T-helper 1 cell treated with Interleukin-12 subunit alpha and Interleukin-12 subunit beta and Interleukin-4 antibody, amounts not matched to agents 30 ng/mL and 1 ng/mL, for 36 hours (primary cell): ENCODE measurements around the gene MICAL3. TPM values are rescaled to one million over a fixed set of nuclear protein-coding genes. Genes with fewer than 3 reads are reported as not detected.
"Not testable (repeated sequence)": the region's sequence is repeated elsewhere in the genome, so short reads cannot be mapped to it uniquely, and the experiment has no call there.

ENCODE experiments used
- intact Hi-C: fragments of 100-400 bp; cut with micrococcal nuclease; formaldehyde crosslinking; loops from one replicate; pipeline ENCODE4 v1.15.1; 2024
- total RNA-seq: library from RNA; stranded (reverse); gene quantifications from 2 replicates; pipeline ENCODE4 v1.2.3, GENCODE V29; 2022

MICAL3 gene
- total RNA-seq, 1 donor from 2014 or later: 45.0 TPM

- intact Hi-C loops: no loop called here
These were observed 82.6 kb downstream of the MICAL3 start for GRCh38 chr22:17941471-17942406.

DNA sequence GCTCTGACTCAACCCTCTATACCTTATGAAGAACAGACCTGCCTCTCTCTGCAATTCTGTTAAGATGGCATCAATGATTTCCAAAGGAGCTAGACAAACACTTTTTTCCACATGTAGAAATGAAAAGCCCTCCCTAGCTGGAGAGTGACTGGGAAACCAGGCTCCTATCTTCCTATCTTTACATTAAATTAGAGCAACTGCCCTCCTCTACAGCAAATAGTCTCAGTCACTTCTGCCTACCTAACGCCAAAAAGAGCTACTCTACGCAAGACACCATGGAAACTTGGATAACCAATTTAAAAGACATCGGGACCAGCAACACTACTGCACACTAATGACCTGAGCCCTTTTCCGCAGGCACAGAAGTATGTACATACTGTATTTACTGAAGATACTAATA is 84.8 kb downstream of the MICAL3 start:
- intact Hi-C loops: no loop called here

DNA sequence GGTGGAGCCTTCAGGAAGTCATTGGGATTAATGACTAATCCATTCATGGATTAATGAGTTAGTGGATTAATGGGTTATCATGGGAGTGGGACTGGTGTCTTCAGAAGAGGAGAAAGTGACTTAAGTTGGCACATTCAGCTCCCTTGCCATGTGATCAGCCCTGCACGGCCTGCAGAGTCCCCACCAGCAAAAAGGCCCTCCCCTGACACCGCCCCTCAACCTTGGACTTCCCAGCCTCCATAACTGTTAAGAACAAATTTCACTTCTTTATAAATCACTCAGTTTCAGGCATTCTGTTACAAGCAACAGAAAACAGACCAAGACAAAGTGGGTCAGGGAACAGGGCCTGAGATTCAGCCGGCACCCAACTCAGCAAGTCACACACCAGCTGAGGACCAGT is 85.3 kb downstream of the MICAL3 start:
- intact Hi-C loops: no loop called here

DNA sequence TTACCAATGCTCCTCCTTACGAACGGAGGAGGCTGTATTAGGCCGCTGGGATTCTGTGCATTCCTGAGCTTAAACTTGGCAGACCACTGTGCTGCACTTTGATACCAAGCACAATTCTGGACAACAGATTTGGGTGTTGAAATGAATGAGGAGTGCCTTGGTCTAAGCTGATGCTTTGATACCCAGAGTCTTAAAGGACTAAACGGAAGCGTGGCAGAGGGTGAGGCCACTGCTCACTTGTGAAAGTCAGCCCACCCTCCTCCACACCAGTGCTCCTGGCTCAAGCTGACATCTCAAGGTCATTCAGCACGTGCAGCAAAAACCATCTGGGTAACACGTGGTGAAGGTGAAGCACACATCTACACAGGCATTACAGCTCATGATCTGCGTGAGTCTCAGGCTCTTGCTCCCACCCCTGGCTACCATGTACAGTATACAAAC is 85.9 kb downstream of the MICAL3 start:
- intact Hi-C loops: no loop called here

- intact Hi-C loops: not testable (repeated sequence)
These were observed 91.9 kb downstream of the MICAL3 start for GRCh38 chr22:17932457-17932856.

GRCh38 chr22:17931400-17931825 is 92.9 kb downstream of the MICAL3 start:
- intact Hi-C loops: no loop called here

DNA sequence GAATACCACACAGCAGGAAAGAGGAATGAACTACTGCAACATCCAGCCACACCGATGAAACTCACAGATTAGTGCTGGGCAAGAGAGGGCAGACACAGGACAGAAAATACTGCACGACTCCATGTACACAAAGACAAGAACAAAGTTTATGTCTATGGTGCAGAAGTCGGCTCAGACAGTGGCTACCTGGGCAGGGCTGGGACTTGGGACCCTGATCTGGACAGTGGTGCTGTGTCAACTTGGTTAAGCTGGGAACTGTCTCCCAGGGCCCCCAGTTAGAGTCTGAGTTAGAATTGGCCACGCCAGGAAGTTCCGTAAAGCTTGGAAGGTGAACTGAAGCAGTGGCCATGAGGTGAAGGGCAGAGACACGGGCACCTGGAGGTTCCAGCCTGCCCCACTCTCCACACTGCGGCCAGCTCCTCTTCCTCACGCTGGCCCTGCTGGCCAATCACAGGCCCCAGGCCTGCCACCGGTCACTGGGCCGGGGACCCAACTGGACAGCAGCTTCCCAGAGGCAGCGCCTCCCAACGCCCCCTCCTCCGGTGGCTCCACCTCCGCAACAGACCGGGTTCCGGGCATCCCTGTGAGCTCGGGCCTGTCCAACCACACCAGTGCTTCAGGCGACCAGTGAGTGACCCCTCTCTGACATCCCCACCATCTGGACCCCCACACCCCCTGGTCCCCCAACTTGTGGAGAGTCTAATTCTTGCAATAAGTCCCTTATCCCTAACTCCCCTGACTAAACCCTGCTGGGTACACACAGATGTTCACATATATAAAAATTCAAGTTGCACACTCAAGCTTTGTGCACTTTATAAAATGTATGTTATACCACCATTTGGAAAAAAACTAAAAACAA is 93.7 kb downstream of the MICAL3 start:
- intact Hi-C loops: no loop called here

- intact Hi-C loops: no loop called here
These were observed 94.5 kb downstream of the MICAL3 start for GRCh38 chr22:17929909-17930308.

- intact Hi-C loops: no loop called here
These were observed 96.0 kb downstream of the MICAL3 start for GRCh38 chr22:17928391-17928790.

DNA sequence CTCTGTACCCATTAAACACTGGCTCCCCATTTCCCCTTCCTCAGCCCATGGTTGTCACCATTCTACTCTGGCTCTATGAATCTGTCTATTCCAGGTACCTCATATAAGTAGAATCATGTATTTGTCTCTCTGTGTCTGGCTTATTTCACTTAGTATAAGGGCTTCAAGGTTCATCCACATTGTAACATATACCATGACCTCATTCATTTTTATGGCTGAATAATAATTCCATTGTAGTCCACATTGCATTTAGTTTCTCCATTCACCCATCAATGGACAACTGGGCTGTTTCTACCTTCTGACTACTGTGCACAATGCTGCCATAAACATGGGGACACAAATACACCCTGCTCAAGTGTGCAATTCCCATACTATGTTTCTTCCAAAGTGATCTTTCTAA is 97.3 kb downstream of the MICAL3 start:
- intact Hi-C loops: no loop called here

DNA sequence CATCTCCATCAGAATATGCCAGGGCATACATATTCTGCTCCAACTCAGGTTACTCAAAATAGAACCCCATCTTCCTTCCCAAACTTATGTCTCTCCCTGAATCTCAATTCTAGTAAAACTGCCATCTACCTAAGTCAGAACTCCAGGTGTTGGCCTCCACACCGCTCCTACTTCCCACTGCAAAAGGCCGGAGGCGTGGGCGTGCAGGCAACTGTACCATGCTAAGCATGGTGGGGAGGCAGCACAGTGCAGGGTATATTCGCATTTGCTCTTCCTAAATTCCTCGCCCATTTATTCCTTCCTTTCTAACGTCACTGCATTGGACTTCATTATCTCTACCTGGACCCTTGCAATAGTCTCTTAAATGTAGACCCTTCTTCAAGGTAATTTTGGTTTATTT is 97.8 kb downstream of the MICAL3 start:
- intact Hi-C loops: no loop called here

GRCh38 chr22:17925431-17925841 is 98.9 kb downstream of the MICAL3 start:
- intact Hi-C loops: no loop called here

DNA sequence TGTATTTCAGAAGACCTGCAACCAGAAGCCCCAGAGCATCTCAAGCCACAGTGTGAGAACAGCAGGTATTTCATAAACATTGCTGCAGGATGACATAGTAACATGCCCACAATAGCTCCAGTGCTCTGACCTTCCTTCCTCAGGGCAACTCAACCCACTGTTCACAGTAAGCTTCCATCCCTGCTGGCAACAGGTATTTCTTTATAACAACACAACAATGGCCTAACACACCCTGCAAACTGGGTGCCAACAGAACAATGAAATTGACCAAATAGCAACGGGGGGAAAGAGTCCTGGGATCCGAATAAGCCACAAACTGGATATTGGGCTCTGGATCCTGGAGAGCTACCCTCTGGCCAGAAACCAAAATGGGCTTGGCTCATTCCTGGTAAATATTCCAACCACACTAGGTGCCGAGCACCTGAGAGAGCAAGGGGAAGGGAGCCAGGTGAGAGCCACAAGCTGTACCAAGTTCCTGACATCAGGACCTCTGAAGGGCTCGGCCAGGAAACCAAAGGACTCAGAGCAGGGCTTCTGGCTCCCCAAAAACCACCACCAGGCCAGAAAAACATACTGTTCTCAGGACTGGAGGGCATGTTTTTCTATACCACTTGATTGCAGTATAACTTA is 99.5 kb downstream of the MICAL3 start:
- intact Hi-C loops: no loop called here

GRCh38 chr22:17924076-17924475 is 100.3 kb downstream of the MICAL3 start:
- intact Hi-C loops: no loop called here

DNA sequence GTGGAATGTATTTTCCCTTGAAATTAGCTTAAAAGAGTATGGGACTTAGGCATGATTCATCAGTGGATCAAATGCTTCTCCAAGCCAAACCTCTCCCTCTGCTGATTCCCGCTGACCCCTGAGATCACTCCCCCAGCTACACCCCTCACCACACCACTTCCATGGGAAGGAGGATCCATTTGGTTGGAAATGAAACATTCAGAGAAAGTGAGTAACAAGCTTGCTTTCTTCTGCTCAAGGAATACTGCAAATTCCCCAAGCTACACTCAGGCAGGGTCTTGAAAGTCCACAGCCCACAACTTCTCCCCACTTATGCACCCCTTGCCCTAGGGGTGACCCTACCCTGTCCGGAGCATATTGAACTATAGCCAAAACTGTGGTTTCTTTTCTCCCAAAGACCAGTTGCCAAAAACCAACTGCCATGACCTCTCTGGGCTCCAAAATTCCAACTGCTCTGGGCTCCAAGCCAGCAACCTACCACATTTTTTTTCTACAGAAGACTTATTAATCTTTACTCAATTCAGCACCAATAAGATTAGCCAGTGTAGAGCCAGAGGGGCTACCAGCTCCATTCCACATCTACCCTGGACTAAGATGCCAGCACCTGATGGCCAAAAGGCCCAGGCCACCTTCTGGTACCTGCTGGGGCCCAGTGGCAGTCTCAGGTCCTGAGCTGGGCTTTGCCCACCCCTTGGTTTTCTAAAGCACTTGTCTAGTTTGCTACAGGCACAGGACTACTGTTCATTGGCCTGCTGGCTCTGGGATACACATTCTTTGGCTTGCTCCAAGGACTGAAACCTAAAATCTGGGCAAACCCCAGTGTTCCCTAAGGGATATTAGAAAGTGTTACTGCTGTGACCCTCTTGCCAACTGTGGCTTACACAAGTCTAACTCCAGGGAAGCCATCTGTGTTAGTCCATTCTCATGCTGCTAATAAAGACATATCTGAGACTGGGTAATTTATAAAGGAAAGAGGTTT is 101.1 kb downstream of the MICAL3 start:
- intact Hi-C loops: no loop called here

DNA sequence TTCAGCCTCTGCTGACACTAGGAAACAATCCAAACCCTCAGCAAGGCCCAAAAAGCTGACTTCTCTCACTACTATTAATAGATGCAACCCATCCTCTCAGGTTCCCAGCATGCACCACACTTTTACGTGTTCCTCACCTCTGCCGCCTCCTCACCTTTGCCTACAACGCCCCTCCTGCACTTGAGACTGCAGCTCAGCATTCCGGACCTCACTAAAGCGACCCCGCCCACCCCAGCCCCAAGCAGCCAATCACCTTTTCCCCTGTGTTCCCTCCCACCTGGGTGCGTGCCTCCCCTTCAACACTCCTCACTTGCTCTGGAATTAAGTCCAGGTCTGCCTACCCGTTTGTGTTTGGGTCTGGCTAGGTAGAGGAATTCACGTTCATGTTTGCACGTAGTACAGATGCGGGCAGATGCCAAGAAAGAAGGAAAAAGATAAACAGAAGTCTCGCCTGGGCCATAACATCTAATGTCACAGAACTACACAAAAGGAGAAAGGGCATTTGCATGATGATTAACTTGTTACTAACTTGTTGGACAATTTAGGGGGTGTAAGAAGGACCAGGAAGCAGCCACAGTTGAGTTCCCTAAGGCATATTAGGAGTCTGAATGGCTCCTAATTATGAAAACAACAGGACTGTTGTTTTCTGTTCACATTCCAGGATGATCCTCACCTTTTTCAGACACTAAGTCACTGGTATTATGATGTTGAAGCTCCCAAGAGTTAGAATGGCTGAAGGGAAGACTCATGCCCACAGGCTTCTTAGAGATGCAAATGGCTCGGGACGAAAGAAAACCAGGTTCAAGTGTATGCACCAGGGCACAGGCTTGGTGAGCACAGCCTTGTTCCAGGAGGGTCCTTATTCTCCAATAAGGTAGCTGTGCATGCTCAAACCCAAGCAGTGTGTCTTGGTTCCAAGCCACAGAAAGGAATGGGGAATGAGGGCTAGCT is 102.2 kb downstream of the MICAL3 start:
- intact Hi-C loops: no loop called here

DNA sequence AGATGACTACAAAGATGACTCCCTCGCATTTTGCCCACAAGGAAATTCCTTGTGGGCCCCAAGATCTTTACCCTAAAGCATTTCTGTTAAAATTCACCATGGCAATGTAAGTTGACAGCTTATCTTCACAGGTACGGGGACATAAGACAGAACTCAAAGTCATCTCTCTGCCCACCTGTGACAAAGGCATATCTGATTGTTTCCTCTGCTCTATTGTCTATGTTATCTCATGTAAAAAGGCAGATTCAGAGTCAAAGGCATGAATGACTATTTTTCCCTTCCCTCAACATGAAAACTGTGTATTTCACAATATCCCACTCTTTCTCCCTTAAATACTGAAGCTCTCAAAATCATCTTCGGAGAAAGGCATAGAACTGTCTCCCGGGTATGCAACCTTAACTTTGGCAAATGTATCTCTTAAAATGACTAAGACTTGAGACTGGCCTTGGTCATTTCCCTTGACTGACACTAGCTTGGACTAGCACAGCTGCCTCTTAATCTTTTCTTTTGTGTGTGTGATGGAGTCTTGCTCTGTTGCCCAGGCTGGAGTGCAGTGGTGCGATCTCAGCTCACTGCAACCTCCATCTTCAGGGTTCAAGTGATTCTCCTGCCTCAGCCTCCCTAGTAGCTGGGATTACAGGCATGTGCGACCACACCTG is 103.2 kb downstream of the MICAL3 start:
- intact Hi-C loops: no loop called here

DNA sequence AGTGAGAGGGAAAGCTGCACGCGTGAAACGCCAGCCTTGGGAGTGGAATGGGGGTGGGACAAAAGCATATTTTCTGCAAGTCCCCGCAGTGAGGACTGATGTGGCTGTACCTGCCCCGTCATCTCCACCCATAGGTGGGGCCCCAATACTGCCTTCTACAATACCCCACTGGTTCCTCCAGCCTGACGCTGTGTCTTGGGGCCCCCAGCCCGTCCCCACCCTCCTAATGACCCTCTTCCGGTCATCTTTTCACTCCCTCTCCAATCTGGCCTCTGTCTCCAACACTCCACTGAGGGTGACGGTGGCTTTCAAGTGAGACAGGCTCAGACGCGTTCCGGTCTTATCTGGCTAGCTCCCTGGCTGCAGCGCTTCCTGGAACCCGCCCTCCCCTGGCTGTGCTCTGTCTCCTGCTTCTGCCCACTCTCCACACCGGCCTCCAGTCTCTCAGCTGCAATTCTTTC is 104.2 kb downstream of the MICAL3 start:
- intact Hi-C loops: no loop called here
